GM19238 (cell line): ENCODE measurements around the gene S100A4.
"Not testable (repeated sequence)": the region's sequence is repeated elsewhere in the genome, so short reads cannot be mapped to it uniquely, and the experiment has no call there.

Source experiments
- DNase-seq: peaks from one replicate; pipeline ENCODE4 v3.0.0; 2011; ENCODE audit warnings: low spot score; ENCODE audit not compliant: insufficient read length

The S100A4 gene

GRCh38 chr1:153534226-153534924 lies 11.2 kb downstream of the S100A4 start:
- no peak for DNase-seq

GRCh38 chr1:153533689-153534201 lies 11.9 kb downstream of the S100A4 start:
- DNase-seq = no peak

- DNase-seq = peak; percentile 52
Measured at GRCh38 chr1:153532769-153533599, 12.6 kb downstream of the S100A4 start.

DNA sequence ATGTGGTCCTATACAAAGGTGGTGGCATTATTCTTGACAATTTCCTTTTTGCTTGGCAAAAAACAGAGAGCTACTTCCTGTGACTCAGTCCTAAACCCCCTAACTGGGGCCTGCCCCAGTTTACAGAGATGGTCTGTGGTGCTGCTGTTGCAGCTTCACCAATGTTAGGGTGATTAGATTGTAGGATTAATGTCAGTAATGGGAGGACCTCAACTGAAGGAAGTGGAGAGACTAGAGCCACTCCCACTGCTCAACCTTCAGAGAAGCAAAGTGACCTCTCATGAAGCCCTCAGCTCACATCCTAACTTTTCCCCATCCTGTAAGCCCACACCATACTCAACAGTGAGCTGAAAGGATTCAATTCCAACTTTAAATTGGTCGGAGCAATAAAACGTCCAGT lies 13.4 kb downstream of the S100A4 start:
- DNase-seq = no peak

DNA sequence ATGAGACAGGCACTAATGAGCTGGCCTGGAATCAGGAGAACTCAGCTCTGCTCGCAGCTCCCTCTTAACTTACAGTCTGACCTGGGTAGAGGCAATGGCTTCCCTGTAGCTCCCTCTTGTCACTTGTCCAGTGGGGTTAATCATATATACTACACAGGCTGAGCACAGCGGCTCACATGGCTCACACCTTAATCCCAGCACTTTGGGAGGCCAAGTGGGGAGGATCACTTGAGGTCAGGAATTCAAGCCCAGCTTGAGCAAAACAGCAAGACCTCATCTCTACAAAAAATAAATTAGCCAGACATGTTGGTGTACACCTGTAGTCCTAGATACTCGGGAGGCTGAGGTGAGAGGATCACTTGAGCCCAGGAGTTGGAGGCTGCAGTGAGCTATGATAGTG lies 14.0 kb downstream of the S100A4 start:
- no peak for DNase-seq

DNA sequence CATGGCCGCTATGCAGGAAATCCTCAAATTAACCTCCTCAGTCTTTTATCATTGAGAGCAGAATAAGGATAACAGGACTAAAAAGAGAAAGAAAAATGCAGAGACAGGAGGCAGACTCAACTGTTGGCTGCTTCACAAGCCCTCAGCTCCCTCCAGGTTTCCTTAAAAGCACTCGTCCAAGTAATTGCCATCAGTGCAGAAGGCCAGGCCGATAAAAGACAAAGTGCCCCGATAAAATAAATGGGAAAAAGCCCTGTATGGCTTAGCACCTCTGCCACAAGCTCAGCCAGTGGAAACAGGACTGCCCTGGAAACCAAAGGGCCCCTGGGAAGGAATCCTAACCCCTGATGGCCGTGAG lies 17.9 kb downstream of the S100A4 start:
- no peak for DNase-seq

GRCh38 chr1:153527023-153527682 lies 18.5 kb downstream of the S100A4 start:
- no peak for DNase-seq

DNA sequence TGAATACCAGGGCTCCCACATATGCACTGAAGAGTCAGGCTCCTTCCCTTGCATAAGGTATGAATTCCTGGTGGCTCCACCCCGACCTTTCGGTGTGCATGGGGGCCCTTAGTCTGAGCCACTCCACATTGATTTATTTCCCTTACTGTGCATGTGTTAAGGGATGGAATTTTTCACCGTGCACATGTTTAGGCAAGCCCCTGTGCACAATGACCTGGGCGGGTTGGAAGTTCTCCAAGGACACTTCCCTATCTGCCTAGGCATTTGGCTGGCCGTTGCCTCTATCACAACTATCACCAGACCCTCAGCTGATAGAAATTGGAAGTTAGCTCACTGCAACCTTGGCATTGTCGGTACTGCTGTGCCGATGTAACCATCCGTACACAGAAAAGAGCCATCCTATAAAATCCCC lies 19.5 kb downstream of the S100A4 start:
- DNase-seq = no peak

- no peak for DNase-seq
Measured at GRCh38 chr1:153525088-153525728, 20.4 kb downstream of the S100A4 start.

DNA sequence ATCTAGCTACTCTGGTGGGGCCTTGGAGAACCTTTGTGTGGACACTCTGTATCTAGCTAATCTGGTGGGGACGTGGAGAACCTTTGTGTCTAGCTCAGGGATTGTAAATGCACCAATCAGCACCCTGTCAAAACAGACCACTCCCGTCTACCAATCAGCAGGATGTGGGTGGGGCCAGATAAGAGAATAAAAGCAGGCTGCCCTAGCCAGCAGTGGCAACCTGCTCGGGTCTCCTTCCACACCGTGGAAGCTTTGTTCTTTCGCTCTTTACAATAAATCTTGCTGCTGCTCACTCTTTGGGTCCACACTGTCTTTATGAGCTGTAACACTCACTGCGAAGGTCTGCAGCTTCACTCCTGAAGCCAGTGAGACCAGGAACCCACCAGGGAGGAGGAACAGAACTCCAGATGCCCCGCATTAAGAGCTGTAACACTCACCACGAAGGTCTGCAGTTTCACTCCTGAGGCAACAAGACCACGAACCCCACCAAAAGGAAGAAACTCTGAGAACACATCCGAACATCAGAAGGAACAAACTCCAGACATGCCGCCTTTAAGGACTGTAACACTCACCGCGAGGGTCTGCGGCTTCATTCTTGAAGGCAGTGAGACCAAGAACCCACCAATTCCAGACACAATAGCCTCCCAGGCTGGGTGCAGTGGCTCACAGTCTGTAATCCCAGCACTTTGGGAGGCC lies 23.1 kb downstream of the S100A4 start:
- DNase-seq = not testable (repeated sequence)

DNA sequence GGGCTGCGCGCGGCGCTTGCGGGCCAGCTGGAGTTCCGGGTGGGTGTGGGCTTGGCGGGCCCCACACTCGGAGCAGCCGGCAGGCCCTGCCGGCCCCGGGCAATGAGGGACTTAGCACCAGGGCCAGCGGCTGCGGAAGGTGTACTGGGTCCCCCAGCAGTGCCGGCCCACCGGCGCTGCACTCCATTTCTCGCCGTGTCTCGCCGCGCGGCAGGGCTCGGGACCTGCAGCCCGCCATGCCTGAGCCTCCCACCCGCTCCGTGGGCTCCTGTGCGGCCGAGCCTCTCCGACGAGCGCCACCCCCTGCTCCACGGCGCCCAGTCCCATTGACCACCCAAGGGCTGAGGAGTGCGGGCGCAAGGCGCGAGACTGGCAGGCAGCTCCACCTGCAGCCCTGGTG lies 23.8 kb downstream of the S100A4 start:
- DNase-seq = not testable (repeated sequence)

GRCh38 chr1:153520818-153521476 lies 24.7 kb downstream of the S100A4 start:
- no peak for DNase-seq

DNA sequence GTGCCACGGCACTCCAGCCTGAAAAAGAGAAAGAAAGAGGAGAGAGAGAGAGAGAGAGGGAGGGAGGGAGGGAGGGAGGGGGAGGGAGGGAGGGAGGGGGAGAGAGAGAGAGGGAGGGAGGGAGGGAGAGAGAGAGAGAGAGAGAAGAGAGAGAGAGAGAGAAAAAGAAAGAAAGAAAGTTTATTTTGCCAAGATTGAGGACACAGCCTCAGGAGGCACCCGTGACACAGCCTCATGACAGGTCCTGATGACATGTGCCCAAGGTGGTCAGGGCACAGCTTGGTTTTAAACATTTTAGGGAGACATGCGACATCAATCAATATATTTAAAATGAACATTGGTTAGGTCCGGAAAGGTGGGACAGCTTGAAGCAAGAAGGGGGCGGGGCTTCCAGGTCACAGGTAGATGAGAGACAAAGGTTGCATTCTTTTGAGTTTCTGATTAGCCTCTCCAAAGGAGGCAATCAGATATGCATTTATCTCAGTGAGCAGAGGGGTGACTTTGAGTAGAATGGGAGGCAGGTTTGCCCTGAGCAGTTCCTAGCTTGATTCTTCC lies 25.4 kb downstream of the S100A4 start:
- DNase-seq = not testable (repeated sequence)

DNA sequence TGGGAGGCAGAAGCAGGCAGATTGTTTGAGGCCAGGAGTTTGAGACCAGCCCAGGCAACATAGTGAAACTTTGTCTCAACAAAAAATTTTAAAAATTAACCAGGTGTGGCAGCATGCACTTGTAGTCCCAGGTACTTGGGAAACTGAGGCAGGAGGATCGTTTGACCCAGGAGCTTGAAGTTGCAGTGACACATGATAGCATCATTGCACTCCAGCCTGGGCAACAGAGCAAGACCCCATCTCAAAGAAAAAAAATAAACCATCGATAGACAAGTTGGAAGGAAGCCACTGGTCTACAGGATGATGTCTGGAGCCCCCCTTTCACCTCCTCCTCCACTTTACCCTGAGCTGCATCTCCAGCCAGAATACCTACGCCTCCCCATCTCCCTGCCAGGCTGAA lies 26.4 kb downstream of the S100A4 start:
- no peak for DNase-seq

DNA sequence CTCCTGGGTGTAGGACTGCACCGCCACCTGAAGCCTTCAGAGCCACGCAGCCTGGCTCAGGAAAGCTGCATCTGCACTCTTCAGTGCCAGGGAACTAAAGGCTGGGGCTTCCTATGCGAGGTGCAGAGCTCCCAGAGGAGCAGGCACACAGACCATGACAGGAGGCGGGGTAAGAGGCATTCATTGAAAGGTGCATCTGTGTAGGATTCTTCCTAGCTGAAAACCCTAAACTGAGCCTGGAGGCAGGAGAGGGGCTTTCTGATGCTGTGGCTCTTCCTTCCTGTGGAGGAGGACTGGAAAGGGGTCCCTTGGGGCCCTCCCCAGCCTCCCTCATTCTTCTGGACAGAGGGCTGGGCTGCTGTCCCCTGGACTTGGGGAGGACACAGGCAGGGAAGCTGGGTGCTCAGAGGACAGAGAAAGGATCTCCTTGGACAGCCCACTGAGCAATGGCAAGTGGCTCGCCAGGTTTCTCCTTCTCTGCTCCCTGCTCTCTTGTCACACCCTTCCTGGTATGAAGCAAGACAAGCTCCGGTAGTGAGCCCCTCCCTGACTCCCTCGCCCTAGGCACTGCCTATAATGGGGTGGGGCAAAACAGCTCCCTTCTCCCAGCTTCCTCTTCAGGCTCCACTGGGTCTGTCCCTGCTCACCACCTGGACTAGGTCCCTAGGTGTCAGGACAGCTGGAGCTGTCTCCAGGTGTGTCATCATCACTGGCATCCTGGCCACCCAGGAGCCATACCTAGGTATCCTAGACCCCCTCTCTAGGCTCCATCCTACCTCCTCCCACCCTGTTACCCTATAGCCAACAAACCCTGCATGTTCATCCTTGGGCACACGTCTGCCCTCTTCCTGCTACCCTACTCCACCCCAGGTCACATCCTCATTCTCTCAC lies 29.9 kb downstream of the S100A4 start:
- no peak for DNase-seq

DNA sequence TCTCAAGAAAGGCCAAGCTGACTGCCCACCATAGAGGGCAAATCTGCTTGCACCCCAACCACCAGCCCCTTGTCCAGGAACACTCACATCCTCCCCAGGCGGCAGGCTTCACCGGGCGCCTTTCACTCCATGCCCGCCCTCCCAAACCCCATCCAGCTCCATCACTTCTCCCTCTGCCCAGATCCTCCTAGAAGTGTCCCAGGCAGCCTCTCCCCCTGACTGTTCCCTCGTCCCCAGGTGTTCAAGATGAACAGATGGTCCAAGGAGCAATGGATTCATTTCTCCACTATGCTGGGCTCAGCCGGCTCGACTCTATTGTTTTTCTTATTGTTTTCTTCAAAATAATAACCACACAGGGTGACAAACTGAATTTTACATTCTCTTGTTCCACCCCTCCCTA lies 31.9 kb downstream of the S100A4 start:
- DNase-seq = no peak

DNA sequence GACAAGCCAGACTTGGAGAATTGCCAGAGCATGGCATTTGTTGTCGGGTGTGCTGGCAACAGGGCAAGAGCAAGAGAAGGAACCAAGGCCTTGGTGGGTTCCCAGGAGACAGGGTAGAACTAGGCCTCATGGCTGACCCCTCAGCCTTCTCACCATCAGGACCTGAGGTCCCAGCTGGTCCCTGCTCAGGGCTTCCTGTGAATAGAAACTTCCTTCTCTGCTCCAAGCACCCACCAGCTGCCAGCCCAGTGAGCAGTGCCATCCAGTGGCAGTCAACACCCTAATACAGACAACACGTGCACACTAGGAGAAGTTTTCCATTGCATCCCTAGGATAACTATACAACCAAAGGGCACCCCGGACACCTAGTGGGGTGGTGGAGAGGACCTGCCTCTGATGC lies 32.6 kb downstream of the S100A4 start:
- no peak for DNase-seq

GRCh38 chr1:153510984-153511410 lies 34.6 kb downstream of the S100A4 start:
- peak; percentile 76 for DNase-seq

- DNase-seq = no peak
Measured at GRCh38 chr1:153509729-153510354, 35.8 kb downstream of the S100A4 start.
